GM19099 (cell line): Measurements from ENCODE around the gene CBLN1.

Experiments used
- POLR2A ChIP-seq: IDR thresholded peaks from 3 replicates; pipeline ENCODE4 v1.6.1; 2011; ENCODE audit warnings: low read depth; ENCODE audit not compliant: insufficient read length; ENCODE audit errors: extremely low read depth

The CBLN1 gene

DNA sequence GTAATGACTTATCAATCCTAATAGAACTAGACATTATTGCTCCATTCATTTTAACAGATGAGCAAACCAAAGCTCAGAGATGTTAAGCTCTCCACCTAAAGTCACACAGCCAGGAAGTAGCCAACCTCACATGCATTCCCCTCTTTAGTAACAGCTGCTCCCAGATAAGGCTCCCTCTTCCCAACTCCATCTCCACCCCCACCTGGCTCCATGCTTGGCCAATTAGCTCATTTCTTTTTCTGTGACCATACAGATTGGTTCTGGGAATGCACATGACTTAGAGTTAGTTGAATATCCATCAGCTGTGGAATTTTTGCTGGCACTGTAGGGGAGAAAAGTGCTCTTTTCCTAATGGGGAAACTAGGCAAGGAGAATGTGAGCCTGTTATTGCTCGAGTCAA is 13.0 kb downstream of the CBLN1 start:
- TF ChIP-seq POLR2A, result no peak

DNA sequence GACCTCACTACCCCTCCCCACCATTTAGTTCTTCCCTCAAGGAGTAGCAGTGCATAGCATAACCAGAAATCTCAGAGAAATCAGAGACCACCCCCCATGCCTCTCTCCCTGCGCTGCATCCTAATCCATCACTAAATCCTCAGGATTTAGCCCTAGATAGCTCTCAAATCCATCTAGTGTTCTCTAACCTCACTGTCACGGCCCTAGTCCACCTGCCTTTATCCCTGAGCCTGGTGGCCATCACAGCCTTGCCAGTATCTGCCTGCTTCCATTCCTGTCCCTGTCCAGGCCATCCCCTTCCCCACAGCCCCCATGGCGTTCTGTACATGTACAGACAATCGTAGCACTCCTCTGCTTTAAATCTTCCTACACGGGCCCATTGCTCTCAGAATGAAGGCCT is 19.1 kb downstream of the CBLN1 start:
- TF ChIP-seq POLR2A, result no peak

DNA sequence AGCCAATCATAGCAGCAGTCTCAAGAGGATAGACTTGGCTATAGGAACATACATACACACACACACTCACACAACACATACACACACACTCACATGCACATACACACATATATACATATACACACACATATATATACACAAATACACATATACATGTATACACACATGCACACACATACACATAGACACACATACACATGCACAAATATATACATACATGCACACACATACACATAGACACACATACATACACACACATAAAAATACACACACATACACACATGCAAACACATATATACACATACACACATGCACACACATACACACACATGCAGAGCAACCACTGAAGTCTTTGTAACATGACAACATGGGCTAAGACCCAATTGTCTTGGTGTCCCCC is 19.7 kb downstream of the CBLN1 start:
- no peak for TF ChIP-seq POLR2A

DNA sequence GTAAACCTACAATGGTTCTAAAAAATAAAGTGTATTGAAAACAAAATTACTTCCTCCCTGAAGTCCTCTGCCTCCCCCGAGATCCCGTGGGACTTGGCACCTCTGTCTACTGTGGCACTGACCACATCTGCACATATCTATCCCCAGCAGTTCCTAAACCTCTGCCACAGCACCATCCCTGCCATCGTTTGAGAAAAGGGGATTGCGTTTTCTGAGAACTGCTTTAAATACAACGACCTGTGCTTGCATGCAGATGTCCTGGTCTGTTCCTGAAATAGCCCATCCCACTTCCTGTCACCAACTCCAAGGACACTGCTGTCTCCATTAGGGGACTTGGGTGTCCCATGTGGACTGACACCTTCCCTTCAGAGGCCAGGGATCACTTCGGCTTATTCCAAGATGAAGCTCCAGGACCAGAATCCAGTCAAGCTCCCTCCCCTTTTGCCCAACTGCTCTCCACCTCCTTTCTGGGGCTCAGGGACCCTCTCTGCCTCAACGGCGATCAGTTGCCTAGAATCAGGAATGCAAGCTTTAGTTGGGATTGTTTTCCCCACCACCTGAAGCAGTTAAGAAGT is 20.6 kb downstream of the CBLN1 start:
- TF ChIP-seq POLR2A, result no peak

DNA sequence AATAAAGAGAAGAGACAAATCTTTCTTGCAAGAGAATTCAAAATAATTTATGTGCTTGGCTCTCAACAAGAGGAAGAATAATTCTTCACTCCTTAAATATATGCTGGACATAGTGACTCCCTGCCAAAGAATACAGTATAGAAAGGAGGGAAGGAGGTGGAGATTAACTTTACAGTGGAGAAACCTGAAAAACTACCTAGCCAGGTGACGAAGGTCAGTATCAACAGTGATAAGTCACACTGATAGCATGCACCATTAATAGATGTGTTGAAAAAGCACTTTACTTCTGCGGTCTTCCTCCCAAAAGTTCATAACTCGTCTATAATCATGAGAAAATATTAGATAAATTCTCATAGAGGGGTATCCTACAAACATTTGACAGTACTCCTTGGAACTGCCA is 21.4 kb downstream of the CBLN1 start:
- no peak for TF ChIP-seq POLR2A

DNA sequence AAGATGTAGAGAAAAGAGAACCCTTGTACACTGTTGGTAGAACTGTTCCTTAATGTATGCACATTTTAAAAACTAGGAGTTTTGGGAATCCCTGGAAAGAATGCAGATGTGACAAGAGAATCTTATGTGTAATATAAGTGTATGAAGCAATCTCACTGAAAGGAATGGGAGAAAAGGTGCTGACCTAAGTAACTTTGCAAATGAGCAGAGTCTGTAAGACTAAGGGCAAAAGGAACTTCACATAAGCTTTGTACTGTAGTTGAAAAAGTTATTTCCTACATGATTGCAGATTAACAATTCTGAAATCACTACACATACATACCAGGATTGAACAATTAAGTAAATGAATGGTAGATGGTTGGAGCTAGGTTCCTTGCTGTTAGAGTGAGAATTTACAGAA is 22.3 kb downstream of the CBLN1 start:
- TF ChIP-seq POLR2A, result no peak

DNA sequence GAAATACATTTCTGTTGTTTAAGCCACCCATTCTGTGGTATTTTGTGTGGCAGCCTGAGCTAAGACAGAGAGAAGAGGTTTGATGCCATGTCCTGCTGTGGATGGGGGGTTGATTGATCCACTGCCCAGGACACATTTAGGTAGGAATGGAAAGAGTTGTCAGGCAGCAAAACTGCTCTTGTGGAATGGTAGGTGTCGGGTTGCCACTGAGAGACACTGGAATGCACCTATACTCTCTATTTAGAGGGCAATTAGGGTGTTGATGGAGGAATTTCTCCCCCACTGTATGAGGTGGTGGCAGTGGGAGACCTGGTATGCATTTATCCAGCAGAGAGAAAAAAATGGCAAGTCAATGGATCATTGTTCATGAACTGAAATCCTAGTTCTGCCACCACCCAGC is 30.9 kb downstream of the CBLN1 start:
- no peak for TF ChIP-seq POLR2A

DNA sequence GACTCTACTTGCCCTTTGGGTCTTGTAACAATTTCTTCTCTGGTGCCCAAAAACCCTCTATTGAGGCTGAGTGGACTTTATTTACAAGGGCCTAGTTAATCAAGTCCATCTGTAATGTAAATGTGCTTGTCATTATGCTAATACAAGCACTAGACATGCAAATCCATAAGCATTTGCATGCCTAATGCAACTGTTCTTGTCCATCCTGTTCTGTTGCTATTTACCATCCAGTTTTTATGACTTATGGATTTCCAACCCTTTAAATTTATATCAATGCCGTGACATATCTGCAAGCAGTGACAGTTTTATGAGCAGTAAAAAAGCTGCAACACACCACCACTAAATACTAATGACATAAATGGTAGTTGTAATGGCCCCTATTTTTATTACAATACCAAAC is 33.4 kb downstream of the CBLN1 start:
- no peak for TF ChIP-seq POLR2A

DNA sequence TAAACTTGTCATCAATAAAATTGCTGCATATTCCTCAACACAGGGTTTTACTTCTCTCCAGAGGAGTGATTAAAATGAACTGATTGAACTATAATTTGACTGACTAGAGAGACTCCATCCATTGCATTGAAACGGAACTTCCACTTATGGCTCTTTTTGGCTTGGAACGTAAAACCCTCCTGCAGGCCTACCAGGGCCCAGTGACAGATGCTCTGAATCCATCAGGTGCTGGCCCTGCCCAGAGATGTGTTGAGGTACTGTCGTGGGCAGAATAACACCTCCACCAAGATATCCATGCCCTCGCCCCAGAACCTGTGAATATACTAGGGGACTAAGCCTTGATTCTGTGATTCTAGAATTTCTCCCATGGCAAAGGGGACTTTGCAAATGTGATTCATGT is 45.4 kb downstream of the CBLN1 start:
- TF ChIP-seq POLR2A, result no peak
